ENCODE results near the gene NRCAM. TPM values are rescaled to one million over a fixed set of nuclear protein-coding genes. Genes with fewer than 3 reads are reported as not detected.

Gene NRCAM
- total and polyA plus RNA-seq, 12 donors: 71.6 to 222 (median 148) TPM

GRCh38 chr7:108211382-108212201, 244.6 kb downstream of the NRCAM start:
- Histone ChIP-seq H3K4me3 (no peak overlapping the region), H3K27ac (peak overlapping the region in 1 of 5 donors; percentile 25), H3K4me1 (replicated peaks in 1 of 2) (peaks cover 0 to 3% of the 10 kb centered on the region in 2 donors), H3K36me3 (replicated peaks in 1 of 2) (peaks cover 0 to 2% of the 10 kb centered on the region in 2 donors), H3K9me3 (replicated peaks in 1 of 3) (no peaks in the 10 kb centered on the region), H3K27me3 (no peaks in the 10 kb centered on the region)
- 80 to 87% (median 83%) methylated on average over 5 to 7 of the region's 7 CpGs for WGBS, 4 donors
- TF ChIP-seq CTCF (IDR thresholded peaks at IDR 0.05): no peak
- no peak for TF ChIP-seq POLR2A (IDR thresholded peaks at IDR 0.05)
- DNase-seq: peak in 5 of 7 donors; percentile 24 to 59 (median 38)
- intact Hi-C loops (cut with DNase I): no loop called here

- H3K4me1 ChIP-seq (replicated peaks in 1 of 2): peaks cover 0 to 3% of the 10 kb centered on the region in 2 donors
- no peaks in the 10 kb centered on the region for H3K9me3 ChIP-seq (replicated peaks in 1 of 3)
- no peak for TF ChIP-seq POLR2A (IDR thresholded peaks at IDR 0.05)
- TF ChIP-seq CTCF (IDR thresholded peaks at IDR 0.05): no peak
- no peak overlapping the region for H3K27ac ChIP-seq
- 92 to 100% (median 97%) methylated on average over 3 of the region's 3 CpGs for WGBS, 4 donors
- no peak overlapping the region for H3K4me3 ChIP-seq
- H3K27me3 ChIP-seq: no peaks in the 10 kb centered on the region
- intact Hi-C loops (cut with DNase I): no loop called here
- no peak for DNase-seq
- H3K36me3 ChIP-seq (replicated peaks in 1 of 2): peaks cover 0 to 3% of the 10 kb centered on the region in 2 donors
Observed at GRCh38 chr7:108210796-108211195, 245.4 kb downstream of the NRCAM start.

- Histone ChIP-seq H3K27ac (no peak overlapping the region), H3K27me3 (no peaks in the 10 kb centered on the region), H3K9me3 (replicated peaks in 1 of 3) (no peaks in the 10 kb centered on the region), H3K4me3 (no peak overlapping the region), H3K36me3 (replicated peaks in 1 of 2) (peaks cover 0 to 3% of the 10 kb centered on the region in 2 donors), H3K4me1 (replicated peaks in 1 of 2) (no peaks in the 10 kb centered on the region)
- intact Hi-C loops (cut with DNase I): no loop called here
- no peak for DNase-seq
- TF ChIP-seq CTCF (IDR thresholded peaks at IDR 0.05) (no peak), POLR2A (IDR thresholded peaks at IDR 0.05) (no peak)
Observed at GRCh38 chr7:108205311-108205710, 250.9 kb downstream of the NRCAM start.

GRCh38 chr7:108204281-108204796, 251.9 kb downstream of the NRCAM start:
- Histone ChIP-seq H3K9me3 (replicated peaks in 1 of 3) (no peaks in the 10 kb centered on the region), H3K27me3 (no peaks in the 10 kb centered on the region), H3K36me3 (replicated peaks in 1 of 2) (peaks cover 0 to 3% of the 10 kb centered on the region in 2 donors), H3K27ac (no peak overlapping the region), H3K4me3 (no peak overlapping the region), H3K4me1 (replicated peaks in 1 of 2) (no peaks in the 10 kb centered on the region)
- intact Hi-C loops (cut with DNase I): no loop called here
- DNase-seq: no peak
- TF ChIP-seq CTCF (IDR thresholded peaks at IDR 0.05): no peak
- 83 to 93% (median 90%) methylated on average over 6 to 8 of the region's 8 CpGs for WGBS, 4 donors

Measured in adrenal gland (tissue), 12 donors.